ENCODE data around the gene USP40.

DNA sequence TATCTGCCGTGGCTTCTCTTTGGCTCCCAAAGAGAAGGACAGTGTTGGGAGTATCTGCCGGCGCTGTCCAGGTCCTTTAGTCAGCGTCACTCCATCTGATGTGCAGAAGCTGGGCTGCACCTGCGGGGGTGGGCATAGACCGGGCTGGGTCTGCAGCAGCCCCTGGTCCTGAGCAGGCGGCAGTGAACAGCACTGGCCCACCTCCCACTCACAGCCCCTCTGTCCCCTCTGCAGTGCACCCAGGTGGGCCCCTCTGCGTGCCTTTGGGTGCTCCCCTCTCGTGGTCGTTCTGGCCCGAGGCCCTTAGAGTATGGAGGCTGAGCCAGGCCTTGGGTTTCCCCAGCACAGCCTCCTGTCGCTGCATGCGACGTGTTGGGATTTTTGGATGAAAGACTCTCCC lies 95.7 kb downstream of the USP40 start:
- TF ChIP-seq, protein P1, sequence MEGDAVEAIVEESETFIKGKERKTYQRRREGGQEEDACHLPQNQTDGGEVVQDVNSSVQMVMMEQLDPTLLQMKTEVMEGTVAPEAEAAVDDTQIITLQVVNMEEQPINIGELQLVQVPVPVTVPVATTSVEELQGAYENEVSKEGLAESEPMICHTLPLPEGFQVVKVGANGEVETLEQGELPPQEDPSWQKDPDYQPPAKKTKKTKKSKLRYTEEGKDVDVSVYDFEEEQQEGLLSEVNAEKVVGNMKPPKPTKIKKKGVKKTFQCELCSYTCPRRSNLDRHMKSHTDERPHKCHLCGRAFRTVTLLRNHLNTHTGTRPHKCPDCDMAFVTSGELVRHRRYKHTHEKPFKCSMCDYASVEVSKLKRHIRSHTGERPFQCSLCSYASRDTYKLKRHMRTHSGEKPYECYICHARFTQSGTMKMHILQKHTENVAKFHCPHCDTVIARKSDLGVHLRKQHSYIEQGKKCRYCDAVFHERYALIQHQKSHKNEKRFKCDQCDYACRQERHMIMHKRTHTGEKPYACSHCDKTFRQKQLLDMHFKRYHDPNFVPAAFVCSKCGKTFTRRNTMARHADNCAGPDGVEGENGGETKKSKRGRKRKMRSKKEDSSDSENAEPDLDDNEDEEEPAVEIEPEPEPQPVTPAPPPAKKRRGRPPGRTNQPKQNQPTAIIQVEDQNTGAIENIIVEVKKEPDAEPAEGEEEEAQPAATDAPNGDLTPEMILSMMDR (IDR thresholded peaks at IDR 0.05; ENCODE audit: poor library complexity) = no peak
- TF ChIP-seq EZH2 (IDR thresholded peaks at IDR 0.05; ENCODE audit: borderline replicate concordance) (no peak), EZH2phosphoT487 (IDR thresholded peaks at IDR 0.05; ENCODE audit: low read depth, severe bottlenecking, unreplicated experiment) (no peak)
